RWPE2 (cell line): ENCODE data around the gene ZCCHC18.

Source experiments
- ATAC-seq: fragments of 200-7000 bp; cut with Tn5 transposase; 3 replicates; pipeline ENCODE4 v1.9.1; 2021; ENCODE audit warnings: low read depth
- DNase-seq: peaks from one replicate; pipeline ENCODE4 v3.0.0-alpha.2; 2020; ENCODE audit warnings: low spot score
- H3K27ac ChIP-seq: fragments of 450-650 bp; 2 replicates; pipeline ENCODE4 v1.5.1; 2017; ENCODE audit warnings: mild to moderate bottlenecking; ENCODE audit not compliant: poor library complexity, severe bottlenecking
- H3K27me3 ChIP-seq: fragments of 250-450 bp; sonication (Bioruptor Pico); 2 replicates; pipeline ENCODE4 v1.5.1; 2021; ENCODE audit warnings: mild to moderate bottlenecking, moderate library complexity; ENCODE audit not compliant: insufficient read depth, poor library complexity, severe bottlenecking
- H3K36me3 ChIP-seq: fragments of 250-450 bp; sonication (Bioruptor Pico); 2 replicates; pipeline ENCODE4 v1.5.1; 2020; ENCODE audit warnings: low read depth, mild to moderate bottlenecking, moderate library complexity
- H3K4me1 ChIP-seq: fragments of 250-450 bp; sonication (Bioruptor Pico); 2 replicates; pipeline ENCODE4 v1.5.1; 2021; ENCODE audit warnings: mild to moderate bottlenecking, moderate library complexity; ENCODE audit not compliant: insufficient read depth, poor library complexity, severe bottlenecking
- H3K4me3 ChIP-seq: fragments of 250-450 bp; sonication (Bioruptor Pico); 2 replicates; pipeline ENCODE4 v1.5.1; 2021; ENCODE audit warnings: mild to moderate bottlenecking, moderate library complexity; ENCODE audit not compliant: severe bottlenecking
- H3K9me3 ChIP-seq: fragments of 250-450 bp; sonication (Bioruptor Pico); 2 replicates; pipeline ENCODE4 v1.5.1; 2021; ENCODE audit warnings: mild to moderate bottlenecking, moderate library complexity; ENCODE audit not compliant: severe bottlenecking
- CTCF ChIP-seq: fragments of 450-650 bp; IDR thresholded peaks from one replicate; pipeline ENCODE4 v1.5.1; 2017; ENCODE audit warnings: mild to moderate bottlenecking, moderate library complexity; ENCODE audit not compliant: poor library complexity, severe bottlenecking

ZCCHC18 gene

GRCh38 chrX:104156630-104157529 lies 44.6 kb downstream of the ZCCHC18 start, which contains the start of gene SLC25A53:
TSS of gene SLC25A53 (minus strand) at chrX:104157009. CDS start at chrX:104105257, 51,752 bp downstream.
- H3K4me1 ChIP-seq, result no peaks in the 10 kb centered on the region

More at GRCh38 chrX:104156630-104157529, 44.6 kb downstream of the ZCCHC18 start, which contains the start of gene SLC25A53:
- Histone ChIP-seq H3K27me3 (no peaks in the 10 kb centered on the region), H3K27ac (peak within 1 kb of the TSS; percentile 64), H3K9me3 (no peaks in the 10 kb centered on the region), H3K4me3 (peak within 1 kb of the TSS; percentile 50), H3K36me3 (no peaks in the 10 kb centered on the region)
- DNase-seq, result peak; percentile 69
- TF ChIP-seq CTCF, result no peak
- ATAC-seq, result peak; percentile 95
